Measurements from ENCODE around the gene NUCKS1.

Gene NUCKS1

GRCh38 chr1:205693421-205693991, 56.5 kb downstream of the NUCKS1 start:
- no peak for DNase-seq

- no peak for DNase-seq
These were observed 57.6 kb downstream of the NUCKS1 start for GRCh38 chr1:205692423-205692822.

- no peak for DNase-seq
These were observed 59.7 kb downstream of the NUCKS1 start for GRCh38 chr1:205690122-205690756.

- DNase-seq: no peak
These were observed 60.5 kb downstream of the NUCKS1 start for GRCh38 chr1:205689479-205689878.

DNA sequence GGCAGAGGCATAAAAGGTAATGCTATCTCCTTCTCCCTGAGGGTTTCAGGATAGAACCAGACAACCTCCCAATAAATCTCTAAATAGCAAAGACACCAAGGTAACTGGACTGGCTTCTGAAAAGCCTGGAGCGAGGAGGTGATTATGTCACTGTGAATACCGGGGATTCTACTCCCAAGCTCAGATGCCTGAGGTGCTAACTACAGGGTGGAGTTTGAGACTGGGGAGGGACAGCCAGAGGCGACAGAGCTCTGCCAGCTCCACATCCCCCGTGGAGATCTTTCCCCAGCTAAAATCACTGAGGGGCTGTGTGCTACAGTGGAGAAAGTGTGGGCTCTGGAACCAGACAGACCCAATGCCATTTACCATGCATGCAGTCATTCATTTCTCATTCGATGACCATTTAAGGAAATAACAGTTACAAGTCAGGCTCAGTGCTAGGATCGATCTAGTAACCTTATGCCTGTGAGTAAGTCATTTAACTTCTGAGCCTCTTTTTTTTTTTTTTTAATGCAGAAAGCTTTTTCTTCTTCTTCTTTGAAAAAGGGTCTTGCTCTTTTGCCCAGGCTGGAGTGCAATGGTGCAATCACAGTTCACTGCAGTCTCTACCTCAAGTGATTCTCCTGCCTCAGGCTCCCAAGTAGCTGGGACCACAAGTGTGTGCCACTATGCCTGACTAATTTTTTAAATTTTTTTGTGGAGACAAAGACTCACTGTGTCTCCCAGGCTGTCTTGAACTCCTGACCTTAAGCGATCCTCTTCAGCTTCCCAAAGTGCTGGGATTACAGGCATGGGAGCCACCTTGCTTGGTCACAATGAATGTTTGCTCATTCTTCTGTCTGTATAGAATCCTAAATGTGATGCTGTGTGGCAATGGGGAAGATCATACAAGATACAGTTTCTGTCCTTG, 61.6 kb downstream of the NUCKS1 start:
- DNase-seq: no peak

GRCh38 chr1:205687242-205687641, 62.7 kb downstream of the NUCKS1 start:
- no peak for DNase-seq

DNA sequence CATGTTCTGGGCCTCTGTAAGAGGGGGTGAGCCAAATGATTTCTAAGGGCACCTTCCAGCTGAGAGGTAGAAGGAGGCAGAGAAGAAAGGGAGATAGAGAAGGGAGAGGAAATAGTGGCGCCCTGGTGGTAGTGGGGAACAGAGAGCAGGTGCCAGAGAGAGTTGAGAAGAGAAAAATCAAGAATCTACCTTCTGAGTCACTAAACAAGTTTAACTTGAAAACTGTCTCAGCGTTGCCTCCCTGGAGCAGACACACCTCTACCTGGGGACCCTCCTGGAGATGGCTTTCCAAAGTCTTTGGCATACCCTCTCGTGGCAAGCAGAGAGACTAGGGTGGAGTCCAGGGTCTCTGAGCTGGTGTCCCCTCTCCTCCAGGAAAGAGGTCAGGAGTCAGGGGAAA, 68.6 kb downstream of the NUCKS1 start:
- no peak for DNase-seq

DNA sequence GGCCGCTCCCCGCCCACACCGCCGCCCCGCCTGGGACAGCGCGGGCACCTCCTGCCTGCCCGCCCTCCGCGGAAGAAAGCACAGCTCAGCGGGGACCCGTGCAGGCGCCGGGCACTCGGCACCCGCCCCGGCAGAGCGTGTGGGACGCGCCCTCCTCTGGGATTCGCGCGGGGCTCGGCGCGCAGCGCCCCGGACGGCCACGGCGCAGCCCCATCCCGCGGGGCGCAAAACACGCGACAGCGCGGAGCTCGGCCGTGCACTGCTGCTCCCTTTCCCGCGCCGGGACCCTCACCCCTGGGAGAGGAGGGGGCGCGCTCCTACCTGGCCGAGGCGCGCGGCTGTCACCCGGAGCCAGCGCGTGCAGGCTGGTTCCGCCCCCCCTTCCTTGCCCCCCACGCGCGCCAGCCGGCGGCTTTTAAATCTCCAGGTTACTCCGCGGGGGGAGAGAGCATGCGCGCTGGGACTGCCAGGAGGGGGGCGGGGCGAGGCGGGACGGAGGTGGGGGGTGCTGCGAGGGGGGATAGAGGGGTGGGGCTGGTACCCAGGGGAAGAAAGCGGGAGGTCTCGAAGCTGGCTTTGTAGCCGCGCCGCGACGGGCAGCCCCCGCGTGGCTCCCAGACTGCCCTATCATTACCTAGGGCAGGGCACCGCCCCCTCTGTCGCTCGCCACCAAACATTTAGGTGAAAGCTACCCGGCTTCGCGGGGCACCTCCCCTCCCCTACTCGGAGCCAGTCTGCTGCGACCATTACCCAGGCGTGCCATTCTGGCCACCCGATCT, 69.7 kb downstream of the NUCKS1 start, which contains the start of gene SLC45A3:
SLC45A3 (minus strand) TSS at position 437 of the 779 bp plus-strand sequence. CDS start 15,853 bp downstream, outside the sequence.
- peak; percentile 25 for DNase-seq

DNA sequence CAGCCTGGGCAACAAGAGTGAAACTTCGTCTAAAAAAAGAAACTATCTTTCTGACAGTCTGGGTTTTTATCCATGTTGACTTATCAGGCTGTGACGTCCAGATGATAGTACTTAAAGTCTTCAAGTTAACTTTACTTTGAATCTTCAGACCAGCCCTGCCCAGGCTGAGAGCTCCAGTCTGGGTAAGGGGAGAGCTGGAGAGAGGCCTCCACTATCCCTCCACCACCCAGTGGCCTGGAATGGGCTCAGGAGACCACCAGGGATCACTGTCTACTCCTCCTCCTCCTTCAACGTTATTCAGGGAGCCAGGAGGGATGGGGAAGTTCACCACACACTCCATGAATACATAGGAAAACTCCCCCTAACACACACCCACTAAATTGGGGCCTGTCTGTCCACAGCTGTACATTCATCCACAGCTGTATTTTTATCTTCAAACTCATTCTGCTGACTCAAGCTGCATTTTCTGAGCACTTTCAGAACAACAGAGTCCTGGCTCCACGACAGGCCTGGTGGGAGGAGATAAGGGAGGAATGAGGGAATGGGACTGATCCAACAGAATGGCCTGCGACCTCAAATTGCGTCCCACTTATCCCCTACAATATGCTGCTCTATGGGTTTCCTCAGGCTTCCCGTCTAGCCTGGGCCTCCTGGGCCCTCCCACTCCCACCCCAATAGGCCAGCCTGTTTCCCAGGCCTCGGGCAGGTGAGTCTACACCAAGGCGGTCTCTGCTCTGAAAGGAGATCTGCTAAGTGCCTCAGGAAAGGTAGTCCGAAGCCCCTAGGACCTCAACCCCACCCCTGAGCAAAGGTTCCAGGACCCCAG, 71.5 kb downstream of the NUCKS1 start:
- DNase-seq: no peak

DNA sequence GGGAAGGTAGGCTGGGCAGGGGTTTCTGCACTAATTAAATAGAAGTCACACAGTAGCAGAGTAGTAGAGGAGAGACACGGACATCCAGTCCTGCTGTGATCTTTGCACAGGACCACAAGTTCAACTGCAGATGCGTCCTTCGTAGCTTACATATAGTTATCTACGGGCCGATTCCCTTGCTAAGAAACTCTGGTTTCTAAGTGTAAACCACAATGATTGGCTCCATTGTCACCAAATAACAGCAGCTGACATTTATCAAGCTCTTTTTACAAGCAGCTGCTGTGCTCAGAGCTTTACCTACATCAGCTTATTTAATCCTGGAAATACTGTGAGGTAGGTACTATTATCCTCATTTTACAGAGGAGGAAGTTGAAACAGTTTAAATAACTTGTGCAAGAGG, 72.8 kb downstream of the NUCKS1 start:
- no peak for DNase-seq

DNA sequence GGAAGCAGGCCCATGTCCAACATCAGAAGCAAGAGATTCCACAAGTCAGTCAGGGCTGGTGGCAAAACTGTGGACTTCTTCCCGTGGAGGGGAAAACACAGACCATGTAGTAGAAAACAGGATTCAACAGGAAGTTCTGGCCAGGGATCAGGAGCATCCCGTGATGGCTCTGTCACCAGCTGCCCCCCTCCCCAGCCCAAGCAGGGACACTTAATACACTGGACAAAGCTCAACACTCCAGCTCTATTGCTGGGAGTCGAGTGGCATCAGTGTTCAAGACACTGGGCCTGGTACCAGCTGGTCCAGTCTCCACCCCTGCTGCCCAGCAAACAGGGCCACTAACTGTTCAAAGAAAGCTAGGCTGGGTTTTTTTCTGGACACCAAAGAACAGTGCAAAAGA, 73.4 kb downstream of the NUCKS1 start:
- DNase-seq: no peak

- no peak for DNase-seq
These were observed 74.0 kb downstream of the NUCKS1 start for GRCh38 chr1:205676002-205676401.

GRCh38 chr1:205675247-205675646, 74.7 kb downstream of the NUCKS1 start:
- no peak for DNase-seq

DNA sequence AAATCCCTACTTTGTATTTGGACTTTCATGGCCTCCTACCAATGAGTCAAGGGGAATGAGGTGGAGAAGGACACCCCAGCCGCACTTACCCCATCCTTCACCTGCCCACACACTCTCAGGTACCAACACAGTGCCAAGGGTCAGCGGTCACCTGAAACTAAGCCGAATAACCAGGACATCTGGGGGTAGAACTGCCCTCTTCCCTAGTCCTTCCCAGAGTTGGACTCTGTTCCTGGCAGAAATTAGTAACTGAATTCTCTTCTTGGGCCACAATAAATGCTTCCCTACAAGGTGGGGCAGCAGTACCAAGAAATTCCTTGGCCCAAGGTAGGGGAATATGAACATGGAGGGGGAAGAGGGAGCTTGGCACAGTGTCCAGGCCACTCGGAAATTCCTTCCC, 77.0 kb downstream of the NUCKS1 start:
- no peak for DNase-seq

GRCh38 chr1:205672395-205672889, 77.5 kb downstream of the NUCKS1 start:
- no peak for DNase-seq

DNA sequence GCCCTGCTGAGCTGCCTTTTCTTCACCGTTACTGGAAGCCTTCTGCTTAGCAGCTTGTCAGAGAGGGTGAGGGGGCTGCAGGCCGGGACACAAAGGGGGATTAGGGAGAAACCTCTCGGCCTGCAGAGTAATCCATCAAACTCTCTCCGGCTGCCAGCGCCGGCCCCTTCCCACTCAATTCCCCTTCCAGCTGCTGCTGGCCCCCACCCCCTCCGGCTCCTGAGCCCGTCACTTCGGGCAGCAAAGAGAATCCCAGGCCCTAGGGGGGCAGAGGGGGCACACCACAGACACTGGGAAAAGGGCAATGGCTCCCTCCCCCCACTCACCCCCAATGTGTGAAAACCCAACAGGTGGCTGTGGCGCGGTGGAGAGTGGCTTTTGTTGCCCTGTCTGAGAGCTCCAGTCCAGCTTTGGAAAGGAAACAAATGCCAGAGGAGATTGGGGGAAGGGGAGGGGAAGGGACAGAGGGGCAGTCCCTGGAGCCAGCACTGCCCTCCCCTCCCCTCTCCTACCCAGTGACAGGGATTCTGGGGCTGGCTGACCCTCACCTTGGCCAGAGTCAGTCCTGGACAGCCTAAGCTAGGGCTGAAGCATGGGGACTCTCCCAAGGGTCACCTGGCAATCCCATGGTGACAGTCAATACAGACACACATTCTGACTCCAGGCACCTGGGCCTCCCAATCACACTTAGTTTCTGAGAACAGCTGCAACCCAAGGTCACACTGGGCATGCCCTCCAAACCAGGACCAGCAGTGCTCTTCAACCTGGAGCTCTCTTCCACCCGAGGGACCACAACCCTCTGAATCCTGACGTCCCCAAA, 79.2 kb downstream of the NUCKS1 start:
- DNase-seq: no peak

- no peak for DNase-seq
These were observed 79.9 kb downstream of the NUCKS1 start for GRCh38 chr1:205670150-205670446.

- no peak for DNase-seq
These were observed 80.4 kb downstream of the NUCKS1 start for GRCh38 chr1:205669341-205670149.

DNA sequence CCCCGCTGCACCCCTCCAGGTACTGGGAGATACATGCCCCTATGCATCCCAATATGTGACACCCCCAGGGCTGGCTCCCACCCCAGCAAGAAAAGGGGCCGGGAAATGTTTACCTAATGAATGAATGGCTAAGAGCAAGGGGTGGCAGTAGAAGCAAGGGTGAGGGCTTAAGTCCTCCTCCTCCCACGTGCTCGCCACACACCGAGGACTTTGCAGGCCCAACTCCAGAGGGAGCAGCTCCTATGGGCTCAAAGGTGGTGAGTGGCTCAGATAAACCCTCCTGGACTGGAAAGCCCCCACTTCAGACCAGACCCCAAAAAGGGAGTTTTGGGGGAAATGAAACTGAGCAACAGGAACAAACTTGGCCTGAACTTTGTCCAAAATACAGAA, 81.0 kb downstream of the NUCKS1 start:
- DNase-seq: no peak

GRCh38 chr1:205667909-205668643, 81.9 kb downstream of the NUCKS1 start:
- DNase-seq: no peak
